HepG2 (cell line): Measurements from ENCODE around the gene C3orf18. TPM values are rescaled to one million over a fixed set of nuclear protein-coding genes. Genes with fewer than 3 reads are reported as not detected.
A peak's percentile ranks its signal among the peaks of the same experiment; 100 is the strongest.

ENCODE experiments used
- ATAC-seq: fragments of 200-7000 bp; cut with Tn5 transposase; 3 replicates; pipeline ENCODE4 v1.9.1; 2020; ENCODE audit warnings: mild to moderate bottlenecking, moderate library complexity
- Bru-seq: library from RNA; stranded (reverse); fragments of 400-500 nt; gene quantifications from one replicate; lab custom pipeline; 2021; lab: Mats Ljungman, UMichigan
- BruChase-seq, 2 experiments: library from RNA; stranded (reverse); fragments of 400-500 nt; gene quantifications; one replicate each; lab custom pipeline; 2021; lab: Mats Ljungman, UMichigan
- BruUV-seq: library from RNA; stranded (reverse); fragments of 400-500 nt; replicated peaks from 2 replicates; lab custom pipeline; 2021; lab: Mats Ljungman, UMichigan
- CTCF ChIA-PET: fragments of 300-600 bp; formaldehyde crosslinking; extraction: SDS; loops from one replicate; lab custom pipeline; 2021; ENCODE audit warnings: low total read pairs, inconsistent platforms, low intra/inter-chr PET ratio; lab: Yijun Ruan, JAX
- POLR2A ChIA-PET: fragments of 350-600 bp; sonication (Branson Sonifier 250); formaldehyde crosslinking; loops from one replicate; lab custom pipeline; 2020; ENCODE audit warnings: antibody characterized with exemption, inconsistent platforms; lab: Yijun Ruan, JAX
- DNase-seq: peaks from one replicate; pipeline ENCODE4 v3.0.0-alpha.2; 2015; ENCODE audit warnings: low spot score
- FAIRE-seq: peaks from 3 replicates; lab custom pipeline; 2011; peaks lifted over from hg19 to GRCh38; lab: Jason Lieb, UNC
- H2AFZ ChIP-seq: one replicate; pipeline ENCODE4 v1.6.1; 2011; ENCODE audit warnings: low read length, inconsistent platforms
- H3K27ac ChIP-seq: fragments of 300-600 bp; 3 replicates; pipeline ENCODE4 v1.8.0; 2011; ENCODE audit warnings: mixed run types, mild to moderate bottlenecking, mixed read lengths, low read length, inconsistent platforms; ENCODE audit not compliant: insufficient read depth; ENCODE audit errors: extremely low read length
- H3K27me3 ChIP-seq, 2 experiments: fragments of 200-600 bp in 1 of 2; 2 replicates in 1 of 2; 3 replicates in 1 of 2; pipeline versions ENCODE4 v1.6.0 to v1.8.0; 2011; ENCODE audit warnings: low read length in 2 of 2, mild to moderate bottlenecking in 2 of 2, moderate library complexity in 2 of 2, inconsistent platforms in 1 of 2; ENCODE audit not compliant: insufficient read depth in 2 of 2, control insufficient read depth in 1 of 2
- H3K36me3 ChIP-seq, 2 experiments: fragments of 200-600 bp in 1 of 2; replicated peaks in 1 of 2; 2 replicates in 1 of 2; 3 replicates in 1 of 2; pipeline versions ENCODE4 v1.5.1 to v1.8.0; 2011; ENCODE audit warnings: low read length in 2 of 2, inconsistent platforms in 1 of 2; ENCODE audit not compliant: insufficient read depth in 2 of 2, control insufficient read depth in 1 of 2
- H3K4me1 ChIP-seq: 2 replicates; pipeline ENCODE4 v1.5.1; 2012; ENCODE audit warnings: low read length, inconsistent platforms; ENCODE audit not compliant: insufficient read depth
- H3K4me2 ChIP-seq: 2 replicates; pipeline ENCODE4 v1.6.0; 2011; ENCODE audit warnings: low read depth, low read length, inconsistent platforms
- H3K4me3 ChIP-seq, 3 experiments: fragments of 200-600 bp in 1 of 3; sonication (generic), shearing (Covaris generic) in 1 of 3; replicated peaks in 1 of 3; 2 replicates each; pipeline ENCODE4 v1.5.1; 2011 to 2016; ENCODE audit warnings: low read length in 3 of 3, inconsistent platforms in 2 of 3, low read depth in 2 of 3, mild to moderate bottlenecking in 2 of 3, control low read depth in 1 of 3, mixed read lengths in 1 of 3; ENCODE audit not compliant: insufficient read depth in 1 of 3
- H3K79me2 ChIP-seq: one replicate; pipeline ENCODE4 v1.6.1; 2011; ENCODE audit warnings: low read length, inconsistent platforms; ENCODE audit not compliant: insufficient read depth
- H3K9ac ChIP-seq: 2 replicates; pipeline ENCODE4 v1.6.0; 2011; ENCODE audit warnings: mild to moderate bottlenecking, low read depth, low read length, inconsistent platforms; ENCODE audit not compliant: insufficient read depth
- H3K9me3 ChIP-seq: 2 replicates; pipeline ENCODE4 v1.5.1; 2012; ENCODE audit warnings: mild to moderate bottlenecking, low read length
- H4K20me1 ChIP-seq: 2 replicates; pipeline ENCODE4 v1.6.0; 2011; ENCODE audit warnings: inconsistent platforms, mild to moderate bottlenecking, low read length, moderate library complexity; ENCODE audit not compliant: insufficient read depth
- CREB1 ChIP-seq, 2 experiments: fragments of 450-650 bp in 1 of 2; IDR thresholded peaks; 2 replicates each; pipeline ENCODE4 v1.6.1; 2016 to 2017; ENCODE audit warnings: control low read depth in 1 of 2, mild to moderate bottlenecking in 1 of 2, missing compliant biosample characterization in 1 of 2, missing genetic modification characterization in 1 of 2
- GMEB1 ChIP-seq: sonication (generic); formaldehyde crosslinking; IDR thresholded peaks from 2 replicates; pipeline ENCODE4 v1.5.1; 2020; ENCODE audit warnings: missing genetic modification reagents, mild to moderate bottlenecking, borderline replicate concordance
- HMGXB4 ChIP-seq, 2 experiments: sonication (generic) in 1 of 2; formaldehyde crosslinking in 1 of 2; IDR thresholded peaks; 2 replicates each; pipeline versions ENCODE4 v1.4.0 to v1.6.1; 2018 to 2020; ENCODE audit warnings: missing genetic modification reagents in 2 of 2, borderline replicate concordance in 1 of 2, low read depth in 1 of 2, mild to moderate bottlenecking in 1 of 2, missing biosample characterization in 1 of 2
- HNRNPLL ChIP-seq: fragments of 200-400 bp; formaldehyde crosslinking; IDR thresholded peaks from 2 replicates; pipeline ENCODE4 v1.6.1; 2017; ENCODE audit warnings: mild to moderate bottlenecking, low read depth, low read length; ENCODE audit not compliant: poor library complexity, severe bottlenecking
- MED1 ChIP-seq: sonication (generic); formaldehyde crosslinking; IDR thresholded peaks from 2 replicates; pipeline ENCODE4 v1.4.0; 2020; ENCODE audit warnings: missing genetic modification reagents
- NFYB ChIP-seq: sonication (generic); formaldehyde crosslinking; IDR thresholded peaks from 2 replicates; pipeline ENCODE4 v1.4.0; 2020; ENCODE audit warnings: missing genetic modification reagents
- RBM39 ChIP-seq: fragments of 200-400 bp; formaldehyde crosslinking; IDR thresholded peaks from one replicate; pipeline ENCODE4 v1.6.1; 2018; ENCODE audit warnings: antibody characterized with exemption, mild to moderate bottlenecking, low read depth, low read length; ENCODE audit not compliant: poor library complexity, severe bottlenecking
- RCOR2 ChIP-seq: IDR thresholded peaks from 2 replicates; pipeline ENCODE4 v1.6.1; 2016; ENCODE audit warnings: missing biosample characterization, missing genetic modification reagents
- SYNCRIP ChIP-seq: fragments of 200-400 bp; formaldehyde crosslinking; IDR thresholded peaks from 2 replicates; pipeline ENCODE4 v1.6.1; 2018; ENCODE audit warnings: mild to moderate bottlenecking, low read depth, low read length; ENCODE audit not compliant: insufficient read depth
- TRIM22 ChIP-seq: fragments of 450-650 bp; IDR thresholded peaks from 2 replicates; pipeline ENCODE4 v1.6.1; 2017
- ZNF790 ChIP-seq: sonication (generic); formaldehyde crosslinking; IDR thresholded peaks from 2 replicates; pipeline ENCODE4 v1.8.0; 2022; ENCODE audit warnings: missing genetic modification reagents, mild to moderate bottlenecking, borderline replicate concordance
- WGBS: methylation state at CpG from one replicate; pipeline ENCODE4 v1.1.6; 2017; ENCODE audit warnings: low lambda C conversion rate; 5-methylcytosine and 5-hydroxymethylcytosine counted together
- in situ Hi-C: cut with HindIII; loops from 2 replicates; pipeline ENCODE4 v1.10.0; 2017; ENCODE audit warnings: low pct_unique_long_range_greater_than_20kb; ENCODE audit not compliant: extremely low pct_ligation_motif_present
- intact Hi-C: fragments of 100-400 bp; cut with micrococcal nuclease; formaldehyde crosslinking; loops from one replicate; pipeline ENCODE4 v1.10.0; 2022; ENCODE audit not compliant: unreplicated experiment
- long read RNA-seq, 2 experiments: library from RNA in 1 of 2; library from polyadenylated mRNA in 1 of 2; stranded (forward) in 1 of 2; unstranded in 1 of 2; transcript quantifications; one replicate each; pipeline ENCODE4 v2.0.0, GENCODE V29; 2019 to 2022
- polyA minus RNA-seq, 3 experiments: library from RNA; depleted of rRNA, polyadenylated mRNA; stranded (reverse); fragments of >200 nt; gene quantifications; 2 replicates each; pipeline ENCODE4 v1.2.3, GENCODE V29; 2011; ENCODE audit warnings: low replicate concordance in 1 of 3
- polyA plus RNA-seq, 8 experiments: library from polyadenylated mRNA; depleted of rRNA in 3 of 8; stranded (reverse) in 7 of 8; unstranded in 1 of 8; fragments of >200 nt; fragmentation: Illumina TruSeq in 4 of 8; extraction: Trizol in 4 of 8; gene quantifications; 2 replicates each; pipeline versions ENCODE4 v1.2.1 to v1.2.3, GENCODE V29; 2011 to 2016; ENCODE audit warnings: low read depth in 4 of 8, missing spikeins in 1 of 8, mixed read lengths in 1 of 8; ENCODE audit not compliant: insufficient read depth in 1 of 8
- total RNA-seq, 5 experiments: library from RNA; depleted of rRNA; stranded (reverse); fragments of >200 nt; fragmentation: Illumina TruSeq; extraction: Trizol; gene quantifications; 2 replicates each; pipeline ENCODE4 v1.2.3, GENCODE V29; 2016; ENCODE audit warnings: low read depth in 1 of 5

The C3orf18 gene
- total RNA-seq (2016; rRNA removed; fragmentation: Illumina TruSeq; extraction: Trizol) (1.2 and 1.6 TPM in 2 replicates), polyA plus RNA-seq (2011; rRNA removed) (4.6 and 4.8 TPM in 2 replicates), polyA minus RNA-seq (2011; rRNA and poly(A)+ RNA removed; ENCODE audit: low replicate concordance) (6.2 and 6.4 TPM in 2 replicates), Bru-seq, nascent RNA (percentile 27 among the genes with signal in this experiment), BruChase-seq, experiment 1, labeled RNA remaining after a 6-hour chase (percentile 30 among the genes with signal in this experiment), BruChase-seq, experiment 2, labeled RNA remaining after a 2-hour chase (percentile 26 among the genes with signal in this experiment)
- 1.2 and 1.5 TPM in 2 replicates for total RNA-seq (2016; cell fraction: cytosol; rRNA removed; fragmentation: Illumina TruSeq; extraction: Trizol; ENCODE audit: low read depth)
- total RNA-seq (2016; cell fraction: insoluble cytoplasmic fraction; rRNA removed; fragmentation: Illumina TruSeq; extraction: Trizol), result 0.88 and 1.5 TPM in 2 replicates
- total RNA-seq (2016; cell fraction: membrane; rRNA removed; fragmentation: Illumina TruSeq; extraction: Trizol), result 2.2 and 3.1 TPM in 2 replicates
- total RNA-seq (2016; cell fraction: nucleus; rRNA removed; fragmentation: Illumina TruSeq; extraction: Trizol), result 0.97 and 1.1 TPM in 2 replicates
- polyA plus RNA-seq (2011; cell fraction: cytosol; rRNA removed), result 3.8 and 4.2 TPM in 2 replicates
- 8.1 and 8.7 TPM in 2 replicates for polyA plus RNA-seq (2011; cell fraction: nucleus; rRNA removed)
- 1.7 and 1.8 TPM in 2 replicates for polyA plus RNA-seq (2012)
- 1.5 and 1.8 TPM in 2 replicates for polyA plus RNA-seq (2016; cell fraction: cytosol; fragmentation: Illumina TruSeq; extraction: Trizol; ENCODE audit: low read depth)
- 0.85 and 1.2 TPM in 2 replicates for polyA plus RNA-seq (2016; cell fraction: insoluble cytoplasmic fraction; fragmentation: Illumina TruSeq; extraction: Trizol; ENCODE audit: low read depth)
- 2.3 and 2.4 TPM in 2 replicates for polyA plus RNA-seq (2016; cell fraction: membrane; fragmentation: Illumina TruSeq; extraction: Trizol; ENCODE audit: low read depth)
- 1.6 and 2.3 TPM in 2 replicates for polyA plus RNA-seq (2016; cell fraction: nucleus; fragmentation: Illumina TruSeq; extraction: Trizol; ENCODE audit: insufficient read depth, low read depth)
- 1.5 and 2.3 TPM in 2 replicates for polyA minus RNA-seq (2011; cell fraction: cytosol; rRNA and poly(A)+ RNA removed)
- polyA minus RNA-seq (2011; cell fraction: nucleus; rRNA and poly(A)+ RNA removed), result 1.8 and 3.5 TPM in 2 replicates
- long read RNA-seq, experiment 1, partial matches to known transcripts, result 0 of 4 reads
- long read RNA-seq, experiment 1, other reads (novel, unspliced or antisense), result 0 of 4 reads
- long read RNA-seq, experiment 2, partial matches to known transcripts, result 0 of 2 reads
- long read RNA-seq, experiment 2, other reads (novel, unspliced or antisense), result 1 of 2 reads

- H3K4me1 ChIP-seq, result peaks cover 51% of the 10 kb centered on the region
- peak; percentile 26 for FAIRE-seq
- POLR2A ChIA-PET, result interaction anchor here (0.9 to 2.0 kb wide), 3 partner anchors 34 to 231 kb away, joined by 3 to 9 read pairs (median 6); partner anchors contain the start of gene CISH
- ATAC-seq, result peak; percentile 75
- peaks cover 4 to 21% of the 10 kb centered on the region in 2 experiments; a peak in 3 of 5 replicates for H3K27me3 ChIP-seq
- peak within 1 kb of the TSS; percentile 62 to 84 (median 82) for H3K4me3 ChIP-seq
- 21% methylated on average over 14 of the region's 53 CpGs for WGBS
- no peaks in the 10 kb centered on the region for H3K9me3 ChIP-seq
- H2AFZ ChIP-seq, result no peak within 1 kb of the TSS
- H3K79me2 ChIP-seq, result no peaks in the 10 kb centered on the region
- BruUV-seq, result no TSS peak
- CTCF ChIA-PET, result no interaction called here
- intact Hi-C loops, result no loop called here
- in situ Hi-C loops, result no loop called here
- H4K20me1 ChIP-seq, result no peaks in the 10 kb centered on the region
- H3K27ac ChIP-seq, result no peak within 1 kb of the TSS
- peak; percentile 63 for DNase-seq
- H3K4me2 ChIP-seq, result peak within 1 kb of the TSS; percentile 80
- peak within 1 kb of the TSS; percentile 41; the same call in 1 of the 2 replicates for H3K9ac ChIP-seq
- H3K36me3 ChIP-seq, result no peaks in the 10 kb centered on the region
- peak; percentile 95 for TF ChIP-seq NFYB
- TF ChIP-seq HMGXB4 (CRISPR knock-in tag; IDR thresholded peaks at IDR 0.05; ENCODE audit: borderline replicate concordance in 1 of 2, low read depth in 1 of 2), result 0 out of 4 replicates have a peak, but pooled peaks of 1 of the 2 experiments have one; percentile 23
- peak; percentile 34 for TF ChIP-seq RBM39
- peak; percentile 15; the same call in 1 of the 2 replicates for TF ChIP-seq CREB1 (IDR thresholded peaks at IDR 0.05)
- no peak for TF ChIP-seq CREB1 (CRISPR knock-in tag; IDR thresholded peaks at IDR 0.05)
- peak; percentile 37; the same call in 1 of the 2 replicates for TF ChIP-seq RCOR2 (CRISPR knock-in tag)
- TF ChIP-seq SYNCRIP, result no peak
- TF ChIP-seq TRIM22, result no peak
- TF ChIP-seq GMEB1, result peak; percentile 15; the same call in 1 of the 2 replicates
- TF ChIP-seq ZNF790, result no peak
- peak; percentile 21 for TF ChIP-seq HNRNPLL
- TF ChIP-seq MED1 (CRISPR knock-in tag), result no peak
These were observed at the start of gene C3orf18 for GRCh38 chr3:50567386-50568167. Gene C3orf18 (minus strand): TSS chr3:50567747. CDS start chr3:50565699, 2,048 bp downstream.
